H9 (cell line): Measurements from ENCODE around the gene ASPA. TPM values are rescaled to one million over a fixed set of nuclear protein-coding genes. Genes with fewer than 3 reads are reported as not detected.

Experiments used
- DNase-seq: peaks from one replicate; pipeline ENCODE4 v3.0.0-alpha.2; 2017
- H2AFZ ChIP-seq: one replicate; pipeline ENCODE4 v1.6.1; 2013; ENCODE audit warnings: mild to moderate bottlenecking, low read length, control low read depth, moderate library complexity
- H2AK5ac ChIP-seq: 2 replicates; pipeline ENCODE4 v1.6.1; 2013; ENCODE audit warnings: low read length, control low read depth, mixed read lengths; ENCODE audit not compliant: insufficient read length
- H2BK120ac ChIP-seq: one replicate; pipeline ENCODE4 v1.6.1; 2013; ENCODE audit warnings: low read depth, mild to moderate bottlenecking, low read length, control low read depth, inconsistent platforms; ENCODE audit not compliant: poor library complexity, severe bottlenecking
- H2BK12ac ChIP-seq: 2 replicates; pipeline ENCODE4 v1.6.1; 2013; ENCODE audit warnings: low read length, control low read depth, mixed read lengths, low read depth; ENCODE audit not compliant: insufficient read length
- H2BK15ac ChIP-seq: 2 replicates; pipeline ENCODE4 v1.6.1; 2013; ENCODE audit warnings: low read depth, low read length, control low read depth
- H2BK20ac ChIP-seq: one replicate; pipeline ENCODE4 v1.6.1; 2013; ENCODE audit warnings: low read depth, mild to moderate bottlenecking, low read length, control low read depth, inconsistent platforms; ENCODE audit not compliant: poor library complexity, severe bottlenecking
- H2BK5ac ChIP-seq: 2 replicates; pipeline ENCODE4 v1.6.1; 2013; ENCODE audit warnings: low read length, control low read depth, mixed read lengths; ENCODE audit not compliant: insufficient read length
- H3K14ac ChIP-seq: 2 replicates; pipeline ENCODE4 v1.6.1; 2013; ENCODE audit warnings: low read length, control low read depth; ENCODE audit not compliant: insufficient read depth
- H3K18ac ChIP-seq: 2 replicates; pipeline ENCODE4 v1.6.1; 2013; ENCODE audit warnings: low read depth, mild to moderate bottlenecking, mixed read lengths, low read length, control low read depth; ENCODE audit not compliant: insufficient read length
- H3K23ac ChIP-seq: 2 replicates; pipeline ENCODE4 v1.6.1; 2013; ENCODE audit warnings: low read length, control low read depth, mixed read lengths, low read depth; ENCODE audit not compliant: insufficient read length
- H3K23me2 ChIP-seq: 2 replicates; pipeline ENCODE4 v1.6.1; 2013; ENCODE audit warnings: low read depth, mild to moderate bottlenecking, mixed read lengths, low read length, control low read depth; ENCODE audit not compliant: insufficient read length, poor library complexity, severe bottlenecking
- H3K27ac ChIP-seq: 2 replicates; pipeline ENCODE4 v1.5.1; 2013; ENCODE audit warnings: low read length, control low read depth, mixed read lengths, low read depth; ENCODE audit not compliant: insufficient read length
- H3K27me3 ChIP-seq: 2 replicates; pipeline ENCODE4 v1.6.1; 2013; ENCODE audit warnings: low read length, control low read depth, inconsistent platforms; ENCODE audit not compliant: insufficient read depth
- H3K4ac ChIP-seq: 2 replicates; pipeline ENCODE4 v1.6.1; 2013; ENCODE audit warnings: low read depth, mild to moderate bottlenecking, control low read depth, inconsistent platforms, low read length, moderate library complexity
- H3K4me1 ChIP-seq: 2 replicates; pipeline ENCODE4 v1.6.1; 2013; ENCODE audit warnings: low read length, control low read depth, inconsistent platforms; ENCODE audit not compliant: insufficient read depth
- H3K4me2 ChIP-seq: 2 replicates; pipeline ENCODE4 v1.6.1; 2013; ENCODE audit warnings: low read length, control low read depth, mixed read lengths; ENCODE audit not compliant: insufficient read length, insufficient read depth
- H3K56ac ChIP-seq: 2 replicates; pipeline ENCODE4 v1.6.1; 2013; ENCODE audit warnings: low read depth, mild to moderate bottlenecking, mixed read lengths, low read length, control low read depth; ENCODE audit not compliant: insufficient read length
- H3K79me1 ChIP-seq: 2 replicates; pipeline ENCODE4 v1.6.1; 2013; ENCODE audit warnings: low read depth, mild to moderate bottlenecking, moderate library complexity, low read length, control low read depth, inconsistent platforms; ENCODE audit not compliant: insufficient read depth, poor library complexity, severe bottlenecking
- H3K79me2 ChIP-seq: 2 replicates; pipeline ENCODE4 v1.6.1; 2013; ENCODE audit warnings: low read length, control low read depth, inconsistent platforms; ENCODE audit not compliant: insufficient read depth
- H3K9ac ChIP-seq: 2 replicates; pipeline ENCODE4 v1.6.1; 2013; ENCODE audit warnings: low read length, control low read depth, mixed read lengths; ENCODE audit not compliant: insufficient read length; ENCODE audit errors: extremely low read depth
- H3K9me3 ChIP-seq: one replicate; pipeline ENCODE4 v1.6.1; 2013; ENCODE audit warnings: low read depth, low read length, inconsistent platforms; ENCODE audit not compliant: control insufficient read depth
- H3T11ph ChIP-seq: one replicate; pipeline ENCODE4 v1.6.1; 2013; ENCODE audit warnings: mild to moderate bottlenecking, low read length, control low read depth, inconsistent platforms
- H4K20me1 ChIP-seq: one replicate; pipeline ENCODE4 v1.6.1; 2013; ENCODE audit not compliant: control insufficient read depth, insufficient read length, insufficient read depth
- H4K5ac ChIP-seq: 2 replicates; pipeline ENCODE4 v1.6.1; 2013; ENCODE audit warnings: low read depth, mild to moderate bottlenecking, mixed read lengths, low read length, control low read depth; ENCODE audit not compliant: insufficient read length
- H4K8ac ChIP-seq: replicated peaks from 2 replicates; pipeline ENCODE4 v1.6.1; 2013; ENCODE audit warnings: low read length, control low read depth, mixed read lengths, low read depth; ENCODE audit not compliant: insufficient read length
- H4K91ac ChIP-seq: 2 replicates; pipeline ENCODE4 v1.6.1; 2013; ENCODE audit warnings: low read depth, mild to moderate bottlenecking, moderate library complexity, mixed read lengths, low read length, control low read depth; ENCODE audit not compliant: insufficient read length
- H3K27ac Mint-ChIP-seq, 3 experiments: 2 replicates in 2 of 3; 3 replicates in 1 of 3; pipeline ENCODE4 v1.8.0; 2020 to 2021; ENCODE audit warnings: mixed read lengths in 3 of 3, mild to moderate bottlenecking in 1 of 3, moderate library complexity in 1 of 3
- H3K27me3 Mint-ChIP-seq: 2 replicates; pipeline ENCODE4 v1.8.0; 2021; ENCODE audit warnings: low read depth, mild to moderate bottlenecking, moderate library complexity, mixed read lengths
- H3K36me3 Mint-ChIP-seq, 3 experiments: 2 replicates in 2 of 3; 3 replicates in 1 of 3; pipeline ENCODE4 v1.8.0; 2020 to 2021; ENCODE audit warnings: low read depth in 3 of 3, mixed read lengths in 3 of 3; ENCODE audit not compliant: insufficient read depth in 1 of 3
- H3K4me1 Mint-ChIP-seq, 2 experiments: 2 replicates each; pipeline ENCODE4 v1.8.0; 2020; ENCODE audit warnings: mixed read lengths in 2 of 2
- H3K4me3 Mint-ChIP-seq, 2 experiments: 2 replicates in 1 of 2; 3 replicates in 1 of 2; pipeline ENCODE4 v1.8.0; 2020 to 2021; ENCODE audit warnings: mild to moderate bottlenecking in 2 of 2, mixed read lengths in 2 of 2, moderate library complexity in 1 of 2
- H3K9me3 Mint-ChIP-seq, 2 experiments: 2 replicates in 1 of 2; 3 replicates in 1 of 2; pipeline ENCODE4 v1.8.0; 2020; ENCODE audit warnings: mild to moderate bottlenecking in 2 of 2, mixed read lengths in 2 of 2, moderate library complexity in 1 of 2
- WGBS: extraction: QIAGEN DNeasy Blood & Tissue Kit; methylation state at CpG from one replicate; pipeline ENCODE4 v1.1.7; 2013; ENCODE audit warnings: missing lambda C conversion rate, low lambda C conversion rate, mixed read lengths; ENCODE audit not compliant: insufficient read length; ENCODE audit errors: extremely low coverage; 5-methylcytosine and 5-hydroxymethylcytosine counted together
- total RNA-seq: library from RNA; stranded (reverse); gene quantifications from 2 replicates; pipeline ENCODE4 v1.2.1, GENCODE V29; 2021
- TF ChIP-seq, protein P1 (sequence below): fragments of 200-600 bp; sonication (generic); conservative IDR thresholded peaks from 3 replicates; pipeline ENCODE4 v1.8.0; 2021; ENCODE audit warnings: antibody characterized with exemption, mild to moderate bottlenecking

ASPA gene
- total RNA-seq, 1 experiment from 2014 or later: not detected

DNA sequence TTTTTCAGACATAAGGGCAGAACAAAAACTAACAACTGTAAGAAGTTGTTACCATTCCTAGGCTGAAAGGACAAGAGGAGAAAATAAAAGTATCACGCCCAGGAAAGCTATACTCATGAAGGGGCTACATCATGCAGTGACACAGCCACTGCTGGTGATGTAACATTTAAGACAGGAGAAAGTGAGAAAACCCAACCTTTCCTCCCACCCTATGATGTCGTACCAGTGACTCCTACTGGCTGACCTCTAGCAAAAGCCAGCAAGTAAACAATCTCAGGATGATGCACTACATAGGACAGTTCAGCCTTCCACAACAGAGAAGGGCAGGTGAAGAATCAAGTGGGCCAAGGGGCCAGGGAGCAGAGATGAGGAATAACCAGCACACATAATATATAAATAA is 28.2 kb upstream of the ASPA start:
- H2BK120ac ChIP-seq: no peak overlapping the region
- Mint-ChIP-seq H3K36me3 (no peaks in the 10 kb centered on the region), H3K27ac (no peak overlapping the region), H3K4me3 (no peak overlapping the region), H3K4me1 (no peaks in the 10 kb centered on the region), H3K9me3 (no peaks in the 10 kb centered on the region), H3K27me3 (no peaks in the 10 kb centered on the region)
- no peaks in the 10 kb centered on the region for H3K79me1 ChIP-seq
- no peak overlapping the region for H2BK20ac ChIP-seq
- H3T11ph ChIP-seq: no peak overlapping the region
- no peak overlapping the region for H2BK15ac ChIP-seq
- H3K79me2 ChIP-seq: no peaks in the 10 kb centered on the region
- TF ChIP-seq, protein P1, sequence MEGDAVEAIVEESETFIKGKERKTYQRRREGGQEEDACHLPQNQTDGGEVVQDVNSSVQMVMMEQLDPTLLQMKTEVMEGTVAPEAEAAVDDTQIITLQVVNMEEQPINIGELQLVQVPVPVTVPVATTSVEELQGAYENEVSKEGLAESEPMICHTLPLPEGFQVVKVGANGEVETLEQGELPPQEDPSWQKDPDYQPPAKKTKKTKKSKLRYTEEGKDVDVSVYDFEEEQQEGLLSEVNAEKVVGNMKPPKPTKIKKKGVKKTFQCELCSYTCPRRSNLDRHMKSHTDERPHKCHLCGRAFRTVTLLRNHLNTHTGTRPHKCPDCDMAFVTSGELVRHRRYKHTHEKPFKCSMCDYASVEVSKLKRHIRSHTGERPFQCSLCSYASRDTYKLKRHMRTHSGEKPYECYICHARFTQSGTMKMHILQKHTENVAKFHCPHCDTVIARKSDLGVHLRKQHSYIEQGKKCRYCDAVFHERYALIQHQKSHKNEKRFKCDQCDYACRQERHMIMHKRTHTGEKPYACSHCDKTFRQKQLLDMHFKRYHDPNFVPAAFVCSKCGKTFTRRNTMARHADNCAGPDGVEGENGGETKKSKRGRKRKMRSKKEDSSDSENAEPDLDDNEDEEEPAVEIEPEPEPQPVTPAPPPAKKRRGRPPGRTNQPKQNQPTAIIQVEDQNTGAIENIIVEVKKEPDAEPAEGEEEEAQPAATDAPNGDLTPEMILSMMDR: peak; percentile 62
- H2BK5ac ChIP-seq: no peak overlapping the region
- WGBS: no CpG with 5 or more reads among the region's 2 CpGs
- DNase-seq: peak; percentile 74
- H3K18ac ChIP-seq: no peak overlapping the region
- no peak overlapping the region for H3K23ac ChIP-seq
- H3K9ac ChIP-seq: no peak overlapping the region
- no peak overlapping the region for H2AFZ ChIP-seq
- H4K91ac ChIP-seq: no peak overlapping the region
- no peak overlapping the region for H4K8ac ChIP-seq
- H3K4ac ChIP-seq: no peak overlapping the region
- H4K20me1 ChIP-seq: no peaks in the 10 kb centered on the region
- H3K14ac ChIP-seq: no peak overlapping the region
- H2AK5ac ChIP-seq: no peak overlapping the region
- H3K27me3 ChIP-seq: no peaks in the 10 kb centered on the region
- no peak overlapping the region for H2BK12ac ChIP-seq
- no peak overlapping the region for H3K56ac ChIP-seq
- no peaks in the 10 kb centered on the region for H3K23me2 ChIP-seq
- H3K27ac ChIP-seq: no peak overlapping the region
- H3K4me2 ChIP-seq: no peak overlapping the region
- H3K9me3 ChIP-seq: no peaks in the 10 kb centered on the region
- no peak overlapping the region for H4K5ac ChIP-seq
- H3K4me1 ChIP-seq: no peaks in the 10 kb centered on the region
